Osteoblast (primary cell): Measurements from ENCODE around the gene CREB5. TPM values are rescaled to one million over a fixed set of nuclear protein-coding genes. Genes with fewer than 3 reads are reported as not detected.

Experiments
- DNase-seq: peaks from one replicate; pipeline ENCODE4 v3.0.0; 2011; ENCODE audit warnings: low spot score, mixed read lengths; ENCODE audit not compliant: insufficient read length; ENCODE audit errors: missing footprints
- H2AFZ ChIP-seq: 2 replicates; pipeline ENCODE4 v1.6.0; 2011; ENCODE audit warnings: mild to moderate bottlenecking, low read length
- H3K27ac ChIP-seq: 2 replicates; pipeline ENCODE4 v1.5.1; 2011; ENCODE audit warnings: mild to moderate bottlenecking, low read depth, low read length, moderate library complexity
- H3K27me3 ChIP-seq: 2 replicates; pipeline ENCODE4 v1.6.0; 2012; ENCODE audit warnings: mild to moderate bottlenecking, control low read depth, inconsistent platforms, low read length, moderate library complexity; ENCODE audit not compliant: insufficient read depth
- H3K36me3 ChIP-seq: 2 replicates; pipeline ENCODE4 v1.5.1; 2011; ENCODE audit warnings: mild to moderate bottlenecking, low read length, control low read depth, moderate library complexity; ENCODE audit not compliant: insufficient read depth
- H3K4me1 ChIP-seq: 2 replicates; pipeline ENCODE4 v1.5.1; 2011; ENCODE audit warnings: mild to moderate bottlenecking, low read length, control low read depth, moderate library complexity; ENCODE audit not compliant: insufficient read depth
- H3K4me2 ChIP-seq: 2 replicates; pipeline ENCODE4 v1.6.0; 2011; ENCODE audit warnings: mild to moderate bottlenecking, low read length; ENCODE audit not compliant: insufficient read depth
- H3K4me3 ChIP-seq: fragments of 200-600 bp; sonication (generic); 3 replicates; pipeline ENCODE4 v1.5.1; 2012; ENCODE audit warnings: mild to moderate bottlenecking, low read length, inconsistent platforms; ENCODE audit not compliant: insufficient read depth
- H3K79me2 ChIP-seq: 2 replicates; pipeline ENCODE4 v1.6.0; 2012; ENCODE audit warnings: mild to moderate bottlenecking, low read length, control low read depth, inconsistent platforms; ENCODE audit not compliant: insufficient read depth
- H3K9me3 ChIP-seq: 2 replicates; pipeline ENCODE4 v1.5.1; 2011; ENCODE audit warnings: low read depth, low read length, control low read depth
- H4K20me1 ChIP-seq: 2 replicates; pipeline ENCODE4 v1.6.0; 2012; ENCODE audit warnings: mild to moderate bottlenecking, low read length, control low read depth; ENCODE audit not compliant: insufficient read depth
- total RNA-seq: library from RNA; depleted of rRNA; stranded (reverse); fragments of >200 nt; gene quantifications from 2 replicates; pipeline ENCODE4 v1.2.3, GENCODE V29; 2012
- TF ChIP-seq, protein P1 (sequence below): IDR thresholded peaks from 2 replicates; pipeline ENCODE4 v1.5.1; 2011; ENCODE audit warnings: mild to moderate bottlenecking, low read depth, low read length, moderate library complexity; ENCODE audit errors: extremely low read depth

Gene CREB5
- total RNA-seq, 1 donor = 5.1 TPM

DNA sequence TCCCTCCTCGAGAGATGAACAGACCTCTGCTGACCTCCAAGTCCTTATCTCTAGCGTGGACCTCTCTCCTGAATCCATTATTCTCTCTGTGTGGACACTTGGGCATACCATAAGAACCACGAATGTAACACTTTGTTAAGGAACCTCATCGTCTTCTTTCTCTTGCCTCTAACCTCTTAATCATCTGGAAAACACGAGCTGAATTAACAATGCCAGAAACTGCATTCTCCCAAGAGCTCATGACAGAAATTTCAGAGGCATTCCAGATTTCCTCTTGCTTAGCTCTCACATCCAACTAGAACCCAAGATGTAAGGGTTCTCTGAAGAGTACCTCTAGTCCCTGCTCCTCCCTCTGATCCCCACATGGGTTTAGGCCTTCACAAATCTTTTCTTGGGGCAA is 444.3 kb downstream of the CREB5 start:
- Histone ChIP-seq H3K4me2 (no peak overlapping the region), H3K9me3 (no peaks in the 10 kb centered on the region), H3K27ac (peak overlapping the region; percentile 77), H3K27me3 (peaks cover 20% of the 10 kb centered on the region), H3K36me3 (no peaks in the 10 kb centered on the region), H3K79me2 (no peaks in the 10 kb centered on the region), H2AFZ (no peak overlapping the region), H4K20me1 (no peaks in the 10 kb centered on the region), H3K4me3 (no peak overlapping the region), H3K4me1 (peaks cover 41% of the 10 kb centered on the region)
- TF ChIP-seq, protein P1, sequence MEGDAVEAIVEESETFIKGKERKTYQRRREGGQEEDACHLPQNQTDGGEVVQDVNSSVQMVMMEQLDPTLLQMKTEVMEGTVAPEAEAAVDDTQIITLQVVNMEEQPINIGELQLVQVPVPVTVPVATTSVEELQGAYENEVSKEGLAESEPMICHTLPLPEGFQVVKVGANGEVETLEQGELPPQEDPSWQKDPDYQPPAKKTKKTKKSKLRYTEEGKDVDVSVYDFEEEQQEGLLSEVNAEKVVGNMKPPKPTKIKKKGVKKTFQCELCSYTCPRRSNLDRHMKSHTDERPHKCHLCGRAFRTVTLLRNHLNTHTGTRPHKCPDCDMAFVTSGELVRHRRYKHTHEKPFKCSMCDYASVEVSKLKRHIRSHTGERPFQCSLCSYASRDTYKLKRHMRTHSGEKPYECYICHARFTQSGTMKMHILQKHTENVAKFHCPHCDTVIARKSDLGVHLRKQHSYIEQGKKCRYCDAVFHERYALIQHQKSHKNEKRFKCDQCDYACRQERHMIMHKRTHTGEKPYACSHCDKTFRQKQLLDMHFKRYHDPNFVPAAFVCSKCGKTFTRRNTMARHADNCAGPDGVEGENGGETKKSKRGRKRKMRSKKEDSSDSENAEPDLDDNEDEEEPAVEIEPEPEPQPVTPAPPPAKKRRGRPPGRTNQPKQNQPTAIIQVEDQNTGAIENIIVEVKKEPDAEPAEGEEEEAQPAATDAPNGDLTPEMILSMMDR = no peak
- DNase-seq = no peak

DNA sequence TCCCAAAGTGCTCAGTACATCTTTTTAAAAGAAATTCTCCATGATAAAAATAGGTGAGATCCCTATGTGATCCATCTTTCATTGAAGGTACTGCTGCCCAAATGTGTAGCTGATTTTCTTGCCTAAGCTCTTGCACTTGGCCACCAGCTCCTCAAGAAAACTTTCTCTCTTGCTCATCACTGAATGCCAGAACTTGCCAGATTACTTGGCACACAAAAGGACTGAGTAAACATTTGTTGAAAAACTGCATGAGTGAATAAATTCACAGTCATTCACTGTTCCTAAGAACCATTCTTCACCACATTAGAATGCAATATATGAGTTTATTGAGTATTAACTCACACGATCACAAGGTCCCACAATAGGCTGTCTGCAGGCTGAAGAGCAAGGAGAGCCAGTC is 445.9 kb downstream of the CREB5 start:
- Histone ChIP-seq H3K4me3 (no peak overlapping the region), H2AFZ (no peak overlapping the region), H3K4me1 (peaks cover 48% of the 10 kb centered on the region), H3K4me2 (no peak overlapping the region), H3K36me3 (no peaks in the 10 kb centered on the region), H3K27ac (peak overlapping the region; percentile 55), H3K79me2 (no peaks in the 10 kb centered on the region), H4K20me1 (no peaks in the 10 kb centered on the region), H3K9me3 (no peaks in the 10 kb centered on the region), H3K27me3 (peaks cover 6% of the 10 kb centered on the region)
- TF ChIP-seq, protein P1 = no peak
- DNase-seq = peak; percentile 79

DNA sequence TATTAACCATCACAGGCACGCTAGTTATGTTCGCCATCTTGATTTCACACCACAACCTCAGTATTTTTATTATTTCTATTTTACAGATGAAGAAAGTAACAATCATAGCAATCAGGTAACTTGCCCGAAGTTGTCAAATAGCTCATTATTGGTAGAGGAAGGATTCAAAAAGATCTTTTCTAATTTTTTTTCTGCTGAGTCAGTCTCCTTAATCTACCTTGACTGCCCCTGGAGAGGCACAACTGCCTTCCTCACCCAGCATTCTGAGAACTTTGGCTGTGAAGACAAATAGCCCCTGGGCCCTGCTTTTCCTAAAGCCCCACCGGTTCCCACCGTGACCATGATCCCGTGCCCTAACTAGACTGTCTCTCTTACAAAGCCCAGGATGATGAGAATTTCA is 446.6 kb downstream of the CREB5 start:
- no peak overlapping the region for H3K4me3 ChIP-seq
- no peaks in the 10 kb centered on the region for H3K36me3 ChIP-seq
- no peaks in the 10 kb centered on the region for H3K79me2 ChIP-seq
- TF ChIP-seq, protein P1 = no peak
- H3K4me1 ChIP-seq = peaks cover 47% of the 10 kb centered on the region
- no peak overlapping the region for H3K4me2 ChIP-seq
- no peak overlapping the region for H2AFZ ChIP-seq
- DNase-seq = no peak
- no peaks in the 10 kb centered on the region for H4K20me1 ChIP-seq
- peak overlapping the region; percentile 55 for H3K27ac ChIP-seq
- H3K9me3 ChIP-seq = no peaks in the 10 kb centered on the region
- no peaks in the 10 kb centered on the region for H3K27me3 ChIP-seq

DNA sequence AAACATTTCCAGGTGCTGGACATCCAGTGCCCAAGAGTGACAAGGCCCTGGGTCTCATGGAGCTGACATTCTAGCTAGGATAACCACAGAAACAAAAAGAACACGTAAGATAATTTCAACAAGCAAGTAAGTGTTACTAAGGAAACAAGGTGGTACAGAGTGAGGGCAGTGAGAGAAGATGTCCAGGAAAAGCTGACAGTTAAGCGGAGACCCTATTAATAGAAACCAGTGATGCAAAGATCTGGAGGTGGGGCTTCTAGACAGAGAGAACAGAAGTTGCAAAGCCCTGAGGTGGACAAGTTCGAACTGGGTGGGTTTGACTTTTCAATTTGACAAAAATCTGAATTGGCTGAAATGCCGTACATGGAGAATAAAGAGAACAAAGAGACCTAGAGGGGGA is 449.5 kb downstream of the CREB5 start:
- no peak for DNase-seq
- TF ChIP-seq, protein P1 = no peak
- Histone ChIP-seq H3K79me2 (no peaks in the 10 kb centered on the region), H3K27ac (no peak overlapping the region), H3K4me1 (peaks cover 40% of the 10 kb centered on the region), H3K36me3 (no peaks in the 10 kb centered on the region), H3K9me3 (no peaks in the 10 kb centered on the region), H4K20me1 (no peaks in the 10 kb centered on the region), H3K27me3 (no peaks in the 10 kb centered on the region), H3K4me2 (no peak overlapping the region), H2AFZ (no peak overlapping the region), H3K4me3 (no peak overlapping the region)
